Measurements from ENCODE around the gene MAST4. TPM values are rescaled to one million over a fixed set of nuclear protein-coding genes. Genes with fewer than 3 reads are reported as not detected.
A peak's percentile ranks its signal among the peaks of the same experiment; 100 is the strongest.

The MAST4 gene
- polyA plus RNA-seq, 1 donor (not counting 4 experiments of a cell fraction or from before 2014, with no cell fraction given) = 19.8 TPM

DNA sequence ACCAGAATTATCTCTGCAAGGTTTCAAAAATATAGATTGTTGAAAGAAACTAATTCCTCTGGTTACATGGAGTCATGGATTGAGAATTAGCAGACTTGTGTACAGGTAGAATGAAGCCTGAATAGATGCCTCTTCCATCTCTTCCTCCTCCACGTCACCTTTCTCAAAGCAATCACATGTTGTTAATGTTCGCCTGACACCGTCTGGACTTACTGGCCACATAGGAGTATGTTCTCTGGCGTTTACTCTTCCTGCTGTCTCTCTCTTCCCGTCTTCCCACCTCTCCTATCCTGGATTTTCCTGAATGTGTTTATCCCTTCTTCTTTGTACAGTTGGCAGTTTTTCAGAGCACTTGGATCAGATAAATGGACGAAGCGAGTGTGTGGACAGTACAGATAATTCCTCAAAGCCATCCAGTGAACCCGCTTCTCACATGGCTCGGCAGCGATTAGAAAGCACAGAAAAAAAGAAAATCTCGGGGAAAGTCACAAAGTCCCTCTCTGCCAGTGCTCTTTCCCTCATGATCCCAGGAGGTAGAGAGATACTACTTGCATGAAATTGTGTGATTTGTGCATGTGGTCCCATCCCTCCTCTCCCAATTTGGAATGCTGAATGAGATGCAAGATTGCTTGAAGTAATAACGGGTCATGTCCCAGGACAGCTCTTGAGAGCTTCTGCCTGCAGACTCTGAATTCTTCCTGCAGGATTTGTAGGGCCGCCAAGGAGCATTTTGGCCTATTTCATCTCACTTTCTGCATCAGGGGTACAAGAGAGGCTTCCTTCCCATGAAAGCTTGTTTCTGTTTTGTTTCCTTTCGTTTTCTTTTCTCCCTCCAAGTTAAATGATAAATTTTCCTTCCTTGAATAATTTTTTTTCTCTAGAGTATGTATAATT, 553.1 kb downstream of the MAST4 start:
- H3K36me3 ChIP-seq (ENCODE audit: control insufficient read depth in 2 of 2, extremely low read depth in 1 of 2, insufficient read depth in 2 of 2, low read length in 2 of 2) = peaks cover 24 to 41% of the 10 kb centered on the region in 2 experiments
- no peaks in the 10 kb centered on the region for H3K9me3 ChIP-seq (ENCODE audit: control insufficient read depth, low read depth, low read length)
- no peak overlapping the region for H3K4me2 ChIP-seq (ENCODE audit: control insufficient read depth, extremely low read depth, insufficient read depth, low read depth, low read length)
- no peak for DNase-seq (ENCODE audit: low read depth, low spot score)
- no peaks in the 10 kb centered on the region for H4K20me1 ChIP-seq (ENCODE audit: control insufficient read depth, extremely low read depth, insufficient read depth, low read length)
- dilution Hi-C loops (cut with MboI; ENCODE audit: extremely low pct_ligation_motif_present, low sequenced_read_pairs) = no loop called here
- no peak overlapping the region for H3K27ac ChIP-seq (ENCODE audit: control insufficient read depth, insufficient read depth, low read length)
- no peak overlapping the region for H3K4me3 ChIP-seq (ENCODE audit: control insufficient read depth in 2 of 3, extremely low read depth in 1 of 3, insufficient read depth in 2 of 3, low read depth in 1 of 3, low read length in 3 of 3)
- H3K9ac ChIP-seq (ENCODE audit: control insufficient read depth, extremely low read depth, insufficient read depth, low read length) = no peak overlapping the region
- no peak for FAIRE-seq
- no peak for TF ChIP-seq EZH2 (IDR thresholded peaks at IDR 0.05; ENCODE audit: low read length)
- TF ChIP-seq, protein P1, sequence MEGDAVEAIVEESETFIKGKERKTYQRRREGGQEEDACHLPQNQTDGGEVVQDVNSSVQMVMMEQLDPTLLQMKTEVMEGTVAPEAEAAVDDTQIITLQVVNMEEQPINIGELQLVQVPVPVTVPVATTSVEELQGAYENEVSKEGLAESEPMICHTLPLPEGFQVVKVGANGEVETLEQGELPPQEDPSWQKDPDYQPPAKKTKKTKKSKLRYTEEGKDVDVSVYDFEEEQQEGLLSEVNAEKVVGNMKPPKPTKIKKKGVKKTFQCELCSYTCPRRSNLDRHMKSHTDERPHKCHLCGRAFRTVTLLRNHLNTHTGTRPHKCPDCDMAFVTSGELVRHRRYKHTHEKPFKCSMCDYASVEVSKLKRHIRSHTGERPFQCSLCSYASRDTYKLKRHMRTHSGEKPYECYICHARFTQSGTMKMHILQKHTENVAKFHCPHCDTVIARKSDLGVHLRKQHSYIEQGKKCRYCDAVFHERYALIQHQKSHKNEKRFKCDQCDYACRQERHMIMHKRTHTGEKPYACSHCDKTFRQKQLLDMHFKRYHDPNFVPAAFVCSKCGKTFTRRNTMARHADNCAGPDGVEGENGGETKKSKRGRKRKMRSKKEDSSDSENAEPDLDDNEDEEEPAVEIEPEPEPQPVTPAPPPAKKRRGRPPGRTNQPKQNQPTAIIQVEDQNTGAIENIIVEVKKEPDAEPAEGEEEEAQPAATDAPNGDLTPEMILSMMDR (optimal IDR thresholded peaks at IDR 0.05 in 1 of 3, IDR thresholded peaks at IDR 0.05 in 1 of 3, conservative IDR thresholded peaks at IDR 0.05 in 1 of 3; ENCODE audit: extremely low read depth in 1 of 3, insufficient read depth in 2 of 3, low read length in 3 of 3) = no peak
- H2AFZ ChIP-seq (ENCODE audit: control insufficient read depth, low read length) = no peak overlapping the region
- H3K79me2 ChIP-seq (ENCODE audit: control insufficient read depth, insufficient read depth, low read length) = no peaks in the 10 kb centered on the region
- H3K9me1 ChIP-seq (ENCODE audit: control insufficient read depth, extremely low read depth, insufficient read depth, low read length) = no peaks in the 10 kb centered on the region
- H3K27me3 ChIP-seq (ENCODE audit: control insufficient read depth, extremely low read depth, insufficient read depth, low read length) = no peaks in the 10 kb centered on the region
- H3K4me1 ChIP-seq (ENCODE audit: control insufficient read depth, extremely low read depth, insufficient read depth, low read length) = no peaks in the 10 kb centered on the region

DNA sequence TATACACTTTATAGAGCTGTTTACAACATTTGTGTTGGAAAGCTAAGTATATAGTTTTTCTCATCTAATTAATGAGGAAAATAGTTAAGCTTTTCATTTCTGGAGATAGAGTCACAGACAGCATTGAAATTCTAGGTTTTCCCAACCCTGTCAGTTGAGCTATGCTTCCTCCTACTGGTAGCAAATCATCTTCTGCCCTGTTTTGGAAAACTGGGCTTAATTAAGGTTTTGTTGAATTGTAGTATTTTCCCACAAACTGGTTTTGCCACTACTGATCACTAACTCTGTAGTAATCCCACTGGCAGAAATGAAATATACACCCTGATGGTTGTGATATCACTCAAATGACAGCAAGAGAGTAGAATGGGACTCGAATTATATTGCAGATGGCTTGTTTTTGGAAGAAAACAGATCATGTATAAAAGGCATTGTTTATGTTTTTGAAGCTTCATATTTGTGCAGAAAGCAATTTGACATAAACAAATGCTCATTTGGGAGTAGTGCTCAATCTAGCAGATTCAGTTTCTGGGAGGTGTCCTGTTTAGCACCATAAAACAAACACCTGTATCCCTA, 553.8 kb downstream of the MAST4 start:
- Histone ChIP-seq H4K20me1 (ENCODE audit: control insufficient read depth, extremely low read depth, insufficient read depth, low read length) (no peaks in the 10 kb centered on the region), H3K4me1 (ENCODE audit: control insufficient read depth, extremely low read depth, insufficient read depth, low read length) (no peaks in the 10 kb centered on the region), H3K4me3 (ENCODE audit: control insufficient read depth in 2 of 3, extremely low read depth in 1 of 3, insufficient read depth in 2 of 3, low read depth in 1 of 3, low read length in 3 of 3) (no peak overlapping the region), H3K9ac (ENCODE audit: control insufficient read depth, extremely low read depth, insufficient read depth, low read length) (no peak overlapping the region), H3K36me3 (ENCODE audit: control insufficient read depth in 2 of 2, extremely low read depth in 1 of 2, insufficient read depth in 2 of 2, low read length in 2 of 2) (peaks cover 25 to 42% of the 10 kb centered on the region in 2 experiments), H3K27me3 (ENCODE audit: control insufficient read depth, extremely low read depth, insufficient read depth, low read length) (no peaks in the 10 kb centered on the region), H2AFZ (ENCODE audit: control insufficient read depth, low read length) (no peak overlapping the region), H3K9me1 (ENCODE audit: control insufficient read depth, extremely low read depth, insufficient read depth, low read length) (no peaks in the 10 kb centered on the region), H3K79me2 (ENCODE audit: control insufficient read depth, insufficient read depth, low read length) (no peaks in the 10 kb centered on the region), H3K4me2 (ENCODE audit: control insufficient read depth, extremely low read depth, insufficient read depth, low read depth, low read length) (no peak overlapping the region), H3K9me3 (ENCODE audit: control insufficient read depth, low read depth, low read length) (no peaks in the 10 kb centered on the region), H3K27ac (ENCODE audit: control insufficient read depth, insufficient read depth, low read length) (no peak overlapping the region)
- TF ChIP-seq, protein P1 (optimal IDR thresholded peaks at IDR 0.05 in 1 of 3, IDR thresholded peaks at IDR 0.05 in 1 of 3, conservative IDR thresholded peaks at IDR 0.05 in 1 of 3; ENCODE audit: extremely low read depth in 1 of 3, insufficient read depth in 2 of 3, low read length in 3 of 3) = peak in 1 of 3 experiments; percentile 3
- no peak for TF ChIP-seq EZH2 (IDR thresholded peaks at IDR 0.05; ENCODE audit: low read length)
- no peak for DNase-seq (ENCODE audit: low read depth, low spot score)
- dilution Hi-C loops (cut with MboI; ENCODE audit: extremely low pct_ligation_motif_present, low sequenced_read_pairs) = no loop called here
- no peak for FAIRE-seq

Measured in keratinocyte (primary cell).